SK-N-MC (cell line): ENCODE data around the gene HEMK1.

Experiments
- EZH2 ChIP-seq: fragments of 200-600 bp; sonication (generic); IDR thresholded peaks from one replicate; pipeline ENCODE4 v1.6.1; 2017; ENCODE audit warnings: antibody characterized with exemption
- POLR2AphosphoS5 ChIP-seq: IDR thresholded peaks from 2 replicates; pipeline ENCODE4 v1.6.1; 2012; ENCODE audit warnings: mild to moderate bottlenecking, low read depth, low read length, borderline replicate concordance

DNA sequence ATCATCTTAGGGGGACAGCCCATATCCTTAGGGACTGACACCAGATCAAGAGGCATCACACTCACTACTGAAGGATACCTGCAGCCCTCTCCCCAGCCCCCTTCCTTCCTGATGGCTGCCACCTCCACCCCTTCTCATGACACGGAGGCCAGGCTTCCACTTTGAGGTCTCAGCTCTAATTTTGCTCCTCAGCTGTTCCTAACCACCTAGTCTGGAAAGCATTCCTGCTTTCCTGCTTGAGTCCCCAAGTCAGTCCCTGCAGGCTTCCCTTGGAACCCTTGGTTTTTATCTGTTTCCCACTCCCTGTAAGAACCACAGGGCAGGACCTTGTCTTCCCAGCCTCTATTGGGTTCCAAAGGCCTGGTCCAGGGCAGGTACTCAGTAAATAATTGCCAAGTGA lies 5.0 kb upstream of the HEMK1 start:
- TF ChIP-seq EZH2 (no peak), POLR2AphosphoS5 (no peak)
